ENCODE results near the gene MARCKS.
A peak's percentile ranks its signal among the peaks of the same experiment; 100 is the strongest.
"Not testable (repeated sequence)": the region's sequence is repeated elsewhere in the genome, so short reads cannot be mapped to it uniquely, and the experiment has no call there.

The MARCKS gene

GRCh38 chr6:113907102-113907815 lies 50.1 kb downstream of the MARCKS start:
- DNase-seq (ENCODE audit: low read depth, low spot score) = no peak
- no peak overlapping the region for H3K9ac ChIP-seq (ENCODE audit: insufficient read length)
- no peaks in the 10 kb centered on the region for H3K36me3 ChIP-seq (ENCODE audit: insufficient read depth, low read length)
- no peak overlapping the region for H3K27ac ChIP-seq
- no peaks in the 10 kb centered on the region for H3K9me3 ChIP-seq (ENCODE audit: low read depth, low read length)
- H3K4me3 ChIP-seq = no peak overlapping the region
- TF ChIP-seq POLR2AphosphoS5 (IDR thresholded peaks at IDR 0.05; ENCODE audit: borderline replicate concordance, low read depth, low read length) (no peak), EZH2 (IDR thresholded peaks at IDR 0.05) (no peak), FOXP2 (optimal IDR thresholded peaks at IDR 0.05; ENCODE audit: control extremely low read depth, extremely low read length, insufficient read depth) (no peak)

- H3K9ac ChIP-seq (ENCODE audit: insufficient read length) = no peak overlapping the region
- no peaks in the 10 kb centered on the region for H3K36me3 ChIP-seq (ENCODE audit: insufficient read depth, low read length)
- H3K9me3 ChIP-seq (ENCODE audit: low read depth, low read length) = no peaks in the 10 kb centered on the region
- DNase-seq (ENCODE audit: low read depth, low spot score) = no peak
- TF ChIP-seq EZH2 (IDR thresholded peaks at IDR 0.05) = no peak
- TF ChIP-seq FOXP2 (optimal IDR thresholded peaks at IDR 0.05; ENCODE audit: control extremely low read depth, extremely low read length, insufficient read depth) = no peak
- TF ChIP-seq POLR2AphosphoS5 (IDR thresholded peaks at IDR 0.05; ENCODE audit: borderline replicate concordance, low read depth, low read length) = no peak
- H3K27ac ChIP-seq = no peak overlapping the region
- H3K4me3 ChIP-seq = no peak overlapping the region
Measured at GRCh38 chr6:113908801-113909200, 51.7 kb downstream of the MARCKS start.

GRCh38 chr6:113909224-113909856 lies 52.2 kb downstream of the MARCKS start:
- TF ChIP-seq EZH2 (IDR thresholded peaks at IDR 0.05) (no peak), FOXP2 (optimal IDR thresholded peaks at IDR 0.05; ENCODE audit: control extremely low read depth, extremely low read length, insufficient read depth) (no peak), POLR2AphosphoS5 (IDR thresholded peaks at IDR 0.05; ENCODE audit: borderline replicate concordance, low read depth, low read length) (no peak)
- Histone ChIP-seq H3K27ac (no peak overlapping the region), H3K36me3 (ENCODE audit: insufficient read depth, low read length) (no peaks in the 10 kb centered on the region), H3K9me3 (ENCODE audit: low read depth, low read length) (no peaks in the 10 kb centered on the region), H3K9ac (ENCODE audit: insufficient read length) (no peak overlapping the region), H3K4me3 (no peak overlapping the region)
- DNase-seq (ENCODE audit: low read depth, low spot score) = peak; percentile 78

GRCh38 chr6:113910285-113910684 lies 53.1 kb downstream of the MARCKS start:
- not testable (repeated sequence) for H3K4me3 ChIP-seq; H3K27ac ChIP-seq; H3K36me3 ChIP-seq (ENCODE audit: insufficient read depth, low read length); DNase-seq (ENCODE audit: low read depth, low spot score); H3K9me3 ChIP-seq (ENCODE audit: low read depth, low read length); H3K9ac ChIP-seq (ENCODE audit: insufficient read length)

Data from SK-N-MC (cell line).